GM23338 (cell line): ENCODE data around the gene ZMAT5. TPM values are rescaled to one million over a fixed set of nuclear protein-coding genes. Genes with fewer than 3 reads are reported as not detected.

Experiments used
- ATAC-seq: fragments of 200-7000 bp; cut with Tn5 transposase; 3 replicates; pipeline ENCODE4 v1.9.1; 2020
- DNase-seq: peaks from one replicate; pipeline ENCODE4 v3.0.0-alpha.2; 2015; ENCODE audit warnings: low spot score
- H2AFZ ChIP-seq: fragments of 200-600 bp; sonication (generic); 2 replicates; pipeline ENCODE4 v1.8.0; 2016; ENCODE audit warnings: antibody characterized with exemption, mild to moderate bottlenecking, moderate library complexity
- H3F3A ChIP-seq: fragments of 200-600 bp; sonication (generic); replicated peaks from 2 replicates; pipeline ENCODE4 v1.8.0; 2017; ENCODE audit warnings: antibody characterized with exemption, mixed run types, low read depth
- H3K27ac ChIP-seq: fragments of 200-600 bp; sonication (generic); 2 replicates; pipeline ENCODE4 v1.6.1; 2016; ENCODE audit warnings: low read depth
- H3K27me3 ChIP-seq: fragments of 200-600 bp; sonication (generic); 2 replicates; pipeline ENCODE4 v1.8.0; 2016; ENCODE audit warnings: mild to moderate bottlenecking, mixed run types, moderate library complexity; ENCODE audit not compliant: insufficient read depth
- H3K36me3 ChIP-seq: fragments of 200-600 bp; sonication (generic); 2 replicates; pipeline ENCODE4 v1.8.0; 2016; ENCODE audit warnings: mild to moderate bottlenecking; ENCODE audit not compliant: insufficient read depth
- H3K4me1 ChIP-seq: fragments of 200-600 bp; sonication (generic); 2 replicates; pipeline ENCODE4 v1.8.0; 2016; ENCODE audit warnings: mild to moderate bottlenecking, moderate library complexity; ENCODE audit not compliant: insufficient read depth
- H3K4me2 ChIP-seq: fragments of 200-600 bp; sonication (generic); 2 replicates; pipeline ENCODE4 v1.7.1; 2017; ENCODE audit warnings: mixed run types
- H3K4me3 ChIP-seq: fragments of 200-600 bp; sonication (generic); 2 replicates; pipeline ENCODE4 v1.6.1; 2016; ENCODE audit warnings: mixed run types
- H3K79me2 ChIP-seq: fragments of 200-600 bp; sonication (generic); replicated peaks from 2 replicates; pipeline ENCODE4 v1.8.0; 2017; ENCODE audit warnings: mild to moderate bottlenecking; ENCODE audit not compliant: insufficient read depth
- H3K9me2 ChIP-seq: fragments of 200-600 bp; sonication (generic); 2 replicates; pipeline ENCODE4 v1.8.0; 2017; ENCODE audit not compliant: insufficient read depth
- H4K20me1 ChIP-seq: fragments of 200-600 bp; sonication (generic); replicated peaks from 2 replicates; pipeline ENCODE4 v1.8.0; 2017; ENCODE audit warnings: mild to moderate bottlenecking; ENCODE audit not compliant: insufficient read depth
- H3K27ac Mint-ChIP-seq: 2 replicates; pipeline ENCODE4 v1.8.0; 2020; ENCODE audit warnings: inconsistent platforms, mild to moderate bottlenecking, moderate library complexity, mixed read lengths
- H3K27me3 Mint-ChIP-seq: 3 replicates; pipeline ENCODE4 v1.8.0; 2022; ENCODE audit warnings: low read depth, mild to moderate bottlenecking, moderate library complexity, mixed read lengths, inconsistent platforms; ENCODE audit not compliant: insufficient read depth, poor library complexity
- H3K36me3 Mint-ChIP-seq: 3 replicates; pipeline ENCODE4 v1.8.0; 2021; ENCODE audit warnings: low read depth, mild to moderate bottlenecking, inconsistent platforms, moderate library complexity, mixed read lengths
- H3K4me1 Mint-ChIP-seq: 3 replicates; pipeline ENCODE4 v1.8.0; 2020; ENCODE audit warnings: mild to moderate bottlenecking, inconsistent platforms, mixed read lengths
- H3K4me3 Mint-ChIP-seq: 3 replicates; pipeline ENCODE4 v1.8.0; 2021; ENCODE audit warnings: moderate library complexity, mild to moderate bottlenecking, inconsistent platforms, mixed read lengths
- H3K9me3 Mint-ChIP-seq: 3 replicates; pipeline ENCODE4 v1.8.0; 2020; ENCODE audit warnings: moderate library complexity, mild to moderate bottlenecking, inconsistent platforms, mixed read lengths
- CREB1 ChIP-seq: fragments of 250-450 bp; sonication (Bioruptor Pico); IDR thresholded peaks from 2 replicates; pipeline ENCODE4 v1.5.0; 2020; ENCODE audit warnings: low read depth, mild to moderate bottlenecking, moderate library complexity
- CTCF ChIP-seq, 2 experiments: fragments of 200-600 bp in 1 of 2; sonication (generic) in 1 of 2; conservative IDR thresholded peaks; 2 replicates each; pipeline versions ENCODE4 v1.5.1 to v1.6.1; 2016 to 2017; ENCODE audit warnings: antibody characterized with exemption in 2 of 2, low read depth in 2 of 2, mild to moderate bottlenecking in 2 of 2, moderate library complexity in 1 of 2
- ETS1 ChIP-seq: IDR thresholded peaks from 2 replicates; pipeline ENCODE4 v1.6.1; 2016; ENCODE audit warnings: antibody characterized with exemption
- EZH2 ChIP-seq: fragments of 200-600 bp; sonication (generic); IDR thresholded peaks from one replicate; pipeline ENCODE4 v1.8.0; 2017; ENCODE audit warnings: antibody characterized with exemption, mild to moderate bottlenecking, low read depth; ENCODE audit not compliant: unreplicated experiment
- EZH2phosphoT487 ChIP-seq: fragments of 200-600 bp; sonication (generic); IDR thresholded peaks from one replicate; pipeline ENCODE4 v1.8.1; 2018; ENCODE audit warnings: antibody characterized with exemption; ENCODE audit not compliant: unreplicated experiment
- JUNB ChIP-seq: IDR thresholded peaks from one replicate; pipeline ENCODE4 v1.6.1; 2016; ENCODE audit warnings: antibody characterized with exemption; ENCODE audit not compliant: unreplicated experiment
- NANOG ChIP-seq: IDR thresholded peaks from 2 replicates; pipeline ENCODE4 v1.6.1; 2016; ENCODE audit warnings: antibody characterized with exemption, borderline replicate concordance
- POLR2AphosphoS5 ChIP-seq: IDR thresholded peaks from 2 replicates; pipeline ENCODE4 v1.6.1; 2016; ENCODE audit warnings: antibody characterized with exemption, low read depth
- REST ChIP-seq: IDR thresholded peaks from one replicate; pipeline ENCODE4 v1.6.1; 2018; ENCODE audit warnings: antibody characterized with exemption; ENCODE audit not compliant: unreplicated experiment
- STAT1 ChIP-seq: IDR thresholded peaks from one replicate; pipeline ENCODE4 v1.6.1; 2016; ENCODE audit warnings: antibody characterized with exemption; ENCODE audit not compliant: unreplicated experiment
- ZNF114 ChIP-seq: fragments of 250-450 bp; sonication (Bioruptor Pico); IDR thresholded peaks from 2 replicates; pipeline ENCODE4 v1.5.0; 2020; ENCODE audit warnings: mild to moderate bottlenecking, moderate library complexity
- ZNF331 ChIP-seq: fragments of 250-450 bp; sonication (Bioruptor Pico); IDR thresholded peaks from 2 replicates; pipeline ENCODE4 v1.5.0; 2020; ENCODE audit warnings: low read depth, mild to moderate bottlenecking, moderate library complexity
- ZNF462 ChIP-seq: fragments of 250-450 bp; sonication (Bioruptor Pico); IDR thresholded peaks from 2 replicates; pipeline ENCODE4 v1.5.0; 2020; ENCODE audit warnings: mild to moderate bottlenecking, moderate library complexity
- polyA plus RNA-seq: library from polyadenylated mRNA; unstranded; fragments of >200 nt; fragmentation: Nextera tagmentation; extraction: Ambion mirVana; gene quantifications from 2 replicates; pipeline ENCODE4 v1.2.1, GENCODE V29; 2016
- total RNA-seq: library from RNA; depleted of rRNA; stranded (reverse); fragments of >200 nt; shearing (Covaris generic); gene quantifications from 2 replicates; pipeline ENCODE4 v1.2.3, GENCODE V29; 2014

The ZMAT5 gene
- total and polyA plus RNA-seq, 2 experiments from 2014 or later, result 14.6 to 25.4 TPM

- H3K27me3 Mint-ChIP-seq, result peaks cover 4% of the 10 kb centered on the region
- Histone ChIP-seq H3K4me2 (no peak overlapping the region), H2AFZ (no peak overlapping the region), H3K9me2 (no peaks in the 10 kb centered on the region), H4K20me1 (no peaks in the 10 kb centered on the region), H3F3A (no peaks in the 10 kb centered on the region), H3K4me1 (no peaks in the 10 kb centered on the region; the same call in 1 of the 2 replicates), H3K27me3 (no peaks in the 10 kb centered on the region), H3K4me3 (no peak overlapping the region), H3K79me2 (no peaks in the 10 kb centered on the region), H3K36me3 (peaks cover 4% of the 10 kb centered on the region), H3K27ac (0 out of 2 replicates have a peak overlapping the region, but pooled peaks have one; percentile 45)
- DNase-seq (no peak), ATAC-seq (no peak)
- H3K27ac Mint-ChIP-seq, result 0 out of 2 replicates have a peak overlapping the region, but pooled peaks have one; percentile 30
- H3K4me1 Mint-ChIP-seq, result peaks cover 5% of the 10 kb centered on the region; the same call in 2 of the 3 replicates
- H3K4me3 Mint-ChIP-seq, result no peak overlapping the region
- TF ChIP-seq CREB1 (CRISPR knock-in tag) (no peak), REST (no peak), CTCF (conservative IDR thresholded peaks at IDR 0.05; ENCODE audit: low read depth in 2 of 2) (no peak), POLR2AphosphoS5 (no peak), ZNF462 (no peak), JUNB (no peak), STAT1 (no peak), ZNF331 (CRISPR knock-in tag) (no peak), ZNF114 (CRISPR knock-in tag) (no peak), EZH2 (no peak), ETS1 (no peak), NANOG (no peak), EZH2phosphoT487 (no peak)
- no peaks in the 10 kb centered on the region for H3K9me3 Mint-ChIP-seq
- H3K36me3 Mint-ChIP-seq, result peaks cover 24% of the 10 kb centered on the region
These were observed 35.0 kb upstream of the ZMAT5 start for GRCh38 chr22:29801796-29802195.
